GM19468 (cell line): ENCODE measurements around the gene CAVIN4.
A peak's percentile ranks its signal among the peaks of the same experiment; 100 is the strongest.

Experiments
- ATAC-seq: cut with Tn5 transposase; IDR thresholded peaks from one replicate; pipeline ENCODE4 v1.9.1; 2021; ENCODE audit warnings: mild to moderate bottlenecking, moderate library complexity, moderate number of reproducible peaks; ENCODE audit not compliant: unreplicated experiment; ENCODE audit errors: extremely low read depth

Gene CAVIN4

DNA sequence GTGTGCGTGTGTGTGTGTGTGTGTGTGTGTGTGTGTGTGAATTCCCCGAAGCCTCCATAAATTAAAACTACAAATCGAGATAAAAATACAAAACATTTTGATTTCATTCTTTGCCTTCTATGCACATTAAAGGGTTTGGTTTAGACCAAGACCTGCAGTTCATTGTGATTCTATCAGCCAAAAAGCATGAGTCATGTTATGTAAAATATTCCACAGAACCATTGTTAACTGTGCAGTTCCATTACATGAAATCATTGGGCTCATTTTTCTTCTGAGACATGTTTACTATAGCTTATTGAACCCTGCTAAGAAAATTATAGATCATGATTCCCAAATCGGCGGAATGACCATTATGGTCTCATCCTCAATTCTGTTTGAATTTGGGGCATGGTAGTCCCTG, 11.7 kb downstream of the CAVIN4 start:
- no peak for ATAC-seq

DNA sequence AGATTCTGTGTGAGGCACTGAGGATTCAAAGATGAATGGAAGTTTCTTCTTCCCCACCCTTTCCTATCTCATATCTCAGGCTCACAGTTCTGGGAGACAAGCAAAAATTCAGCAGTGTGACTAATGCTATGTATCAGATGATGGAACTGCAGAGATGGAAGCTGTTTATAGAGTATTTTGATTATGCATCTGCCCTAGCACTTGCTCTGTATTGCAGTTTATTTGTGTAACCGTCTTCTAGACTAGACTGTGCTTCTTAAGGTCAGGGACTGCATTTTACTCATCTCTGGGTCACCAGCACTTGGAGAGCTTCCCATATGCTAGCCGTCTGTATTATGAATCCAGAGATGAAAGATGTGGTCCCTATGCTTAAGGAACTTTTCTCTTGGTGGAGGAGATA, 12.6 kb downstream of the CAVIN4 start:
- ATAC-seq, result no peak

DNA sequence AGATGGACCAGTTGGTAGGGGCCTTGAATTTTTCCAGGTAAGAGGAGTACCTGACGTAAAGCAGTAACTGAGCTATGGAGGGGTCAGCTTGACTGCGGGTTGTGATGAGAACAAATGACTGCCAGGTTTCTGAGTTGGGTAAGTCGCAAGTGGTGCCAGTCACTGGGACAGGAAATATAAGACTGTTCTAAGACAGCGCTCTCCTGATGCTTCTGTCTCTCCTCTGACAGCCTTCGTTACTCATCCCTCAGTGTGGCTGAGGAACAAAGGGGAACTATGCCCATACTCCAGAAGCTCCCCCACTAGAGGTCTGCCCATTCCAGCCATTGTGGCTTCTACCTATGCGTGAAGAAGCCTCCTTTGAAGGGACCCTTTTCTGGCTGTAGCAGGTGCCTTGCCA, 13.3 kb downstream of the CAVIN4 start:
- no peak for ATAC-seq

DNA sequence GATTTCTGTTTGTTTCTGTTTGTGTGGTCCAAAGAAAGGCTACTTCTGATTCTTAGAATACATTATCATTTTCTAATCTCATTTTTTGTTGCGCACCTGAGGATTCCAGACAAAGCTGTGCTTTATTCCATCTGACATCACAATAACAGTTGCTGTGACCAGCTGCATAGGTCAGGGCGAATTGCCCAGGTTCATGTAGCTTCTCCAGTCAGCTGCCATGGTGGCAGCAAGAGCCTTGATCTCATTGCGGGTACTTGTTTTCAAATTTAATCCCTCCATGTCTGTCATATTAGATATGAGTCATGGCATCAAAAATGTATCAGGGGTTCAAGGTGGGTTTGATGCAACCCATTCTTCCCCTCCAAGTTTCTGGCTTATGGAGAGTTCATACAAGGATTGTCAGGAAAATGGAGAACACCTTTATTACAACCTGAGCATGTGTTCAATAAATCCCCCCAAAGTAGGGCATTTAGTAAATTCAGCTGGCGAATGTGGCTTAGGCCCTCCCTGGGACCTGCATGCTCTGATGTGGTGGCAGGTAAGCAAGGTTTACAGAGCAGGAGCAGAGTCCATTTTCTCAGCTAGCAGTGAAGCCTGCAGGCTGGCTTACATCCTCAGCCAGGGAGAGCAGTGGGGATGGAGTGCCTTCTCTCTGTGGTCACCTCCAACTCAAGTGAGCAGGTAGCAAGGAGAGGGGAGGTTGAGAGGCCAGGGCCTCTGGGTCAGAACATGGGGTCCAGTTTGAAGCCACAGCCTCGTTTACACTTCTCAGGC, 13.9 kb downstream of the CAVIN4 start:
- no peak for ATAC-seq

DNA sequence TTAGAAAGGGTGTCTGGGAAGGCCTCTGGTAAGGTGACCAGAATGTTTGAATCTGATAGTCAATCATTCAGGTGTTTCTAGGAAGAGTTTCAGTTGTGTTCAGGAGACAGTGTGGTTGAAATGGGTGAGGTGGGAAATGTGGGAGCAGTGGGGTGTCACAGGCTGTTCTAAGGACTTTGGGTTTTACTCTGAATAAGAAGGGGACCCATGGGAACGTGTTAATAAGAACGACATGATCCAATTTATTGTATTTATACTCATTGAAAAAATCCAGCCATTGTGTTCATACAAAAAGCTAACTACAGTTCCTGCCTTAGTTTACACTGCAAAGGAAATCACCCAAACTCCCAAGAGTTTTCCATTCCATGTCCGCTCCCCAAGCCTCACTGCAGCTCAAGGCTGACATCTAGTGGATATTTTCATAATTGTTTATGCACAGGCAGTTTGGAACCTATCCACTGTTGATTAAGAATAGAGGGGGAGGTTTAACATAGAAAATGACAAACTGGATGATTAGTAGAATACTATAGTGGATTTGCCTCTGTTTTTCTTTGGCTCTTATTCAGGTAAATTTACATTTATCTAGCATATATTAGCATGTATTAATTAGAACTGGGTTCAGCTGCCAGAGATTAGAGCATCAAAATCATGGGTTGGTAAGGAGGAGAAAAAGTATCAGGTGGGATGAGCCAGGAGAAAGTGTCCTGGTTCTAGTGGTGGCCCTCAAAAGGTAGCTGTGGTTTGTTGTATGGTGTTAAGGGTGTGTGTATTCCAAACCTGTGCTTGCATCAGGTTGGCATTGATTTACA, 17.7 kb downstream of the CAVIN4 start:
- no peak for ATAC-seq

DNA sequence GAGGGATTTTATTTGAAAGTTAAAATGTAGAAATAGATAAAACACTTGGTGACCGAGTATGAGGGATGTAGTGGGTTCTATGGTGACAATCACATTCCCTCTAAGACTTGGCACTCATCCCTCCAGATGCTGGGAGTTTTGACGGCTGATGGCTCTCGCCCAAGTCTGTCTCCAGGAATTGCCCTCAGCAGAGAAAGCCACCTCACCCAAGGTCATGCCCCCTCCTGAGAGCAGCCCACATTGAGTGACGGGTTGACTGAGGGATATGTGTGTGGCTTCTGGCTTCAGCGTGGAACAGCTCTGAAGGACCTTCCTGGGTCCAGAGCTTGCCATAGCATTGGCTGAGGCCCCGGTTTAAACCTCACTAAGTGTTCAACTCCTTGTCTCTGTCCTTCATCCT, 19.4 kb downstream of the CAVIN4 start:
- ATAC-seq, result no peak

DNA sequence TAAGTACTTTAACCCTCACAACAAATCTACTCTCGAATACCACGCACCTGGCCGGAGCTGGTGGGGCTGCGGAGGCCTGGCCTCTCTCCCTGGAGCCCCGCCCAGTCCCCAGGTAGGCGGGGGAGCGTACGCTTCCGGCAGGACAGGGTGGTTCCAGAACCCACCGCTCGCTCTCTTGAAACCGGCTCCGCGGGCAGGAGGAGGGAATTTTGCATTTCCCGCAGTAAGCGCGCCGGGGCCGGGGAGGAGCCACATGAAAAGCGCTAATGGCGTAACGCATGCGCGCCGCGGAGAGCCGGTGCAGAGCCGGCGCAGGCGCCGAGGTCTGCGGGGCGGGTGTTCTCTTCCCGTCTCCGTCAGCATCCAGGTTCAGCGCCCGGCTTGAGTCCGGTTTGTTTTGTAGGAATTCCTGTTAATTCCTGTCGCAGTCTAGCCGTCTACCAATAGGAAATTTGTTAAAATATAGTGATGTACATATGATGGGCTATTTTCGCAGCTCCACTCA, 20.8 kb downstream of the CAVIN4 start:
- peak; percentile 58 for ATAC-seq

DNA sequence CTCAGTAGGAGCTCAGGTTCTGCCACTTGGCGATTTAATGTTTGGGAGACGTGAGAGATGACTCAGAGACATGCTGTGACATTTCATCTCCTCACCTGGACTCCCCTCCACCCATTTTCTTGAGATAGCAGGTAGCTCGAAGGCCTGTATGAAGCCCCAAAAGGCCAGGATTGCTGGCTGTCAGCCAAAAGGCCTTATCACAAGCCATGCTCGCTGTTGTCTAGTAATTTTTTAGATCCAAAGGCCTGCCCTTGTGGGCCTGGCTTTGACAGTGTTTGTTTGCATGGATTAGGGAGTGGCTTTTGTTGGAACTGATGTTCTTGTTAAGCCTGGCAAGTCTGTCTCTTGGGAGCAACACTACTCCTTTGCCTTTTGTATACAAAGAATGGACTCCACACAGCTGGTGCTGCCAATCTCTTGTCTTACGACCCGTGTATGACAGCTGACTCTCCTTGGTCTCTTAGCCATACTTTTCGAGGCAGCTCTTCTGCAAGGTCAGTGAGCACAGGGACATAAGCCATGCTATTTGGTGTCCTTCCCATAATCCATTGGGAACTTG, 22.7 kb downstream of the CAVIN4 start:
- ATAC-seq, result no peak

DNA sequence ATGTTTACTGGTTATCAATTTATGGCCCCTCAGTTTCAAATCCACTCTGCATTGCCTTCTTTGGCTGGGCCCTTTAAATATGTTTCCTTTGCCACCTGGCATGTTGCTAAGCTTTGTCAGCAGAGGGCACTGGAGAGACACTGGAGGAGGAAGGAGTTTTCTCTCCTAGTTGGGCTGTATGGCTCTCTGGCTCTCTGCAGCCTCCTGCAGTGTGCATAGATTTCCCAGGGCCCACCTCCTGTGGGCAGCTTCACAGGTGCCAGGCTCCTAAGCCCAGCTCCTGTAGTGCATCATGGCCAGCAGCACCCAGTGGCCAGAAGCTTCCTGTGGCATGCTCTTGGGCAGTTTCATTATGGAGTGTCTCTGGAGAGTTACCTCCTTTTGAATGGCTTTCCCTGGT, 23.3 kb downstream of the CAVIN4 start:
- ATAC-seq, result peak; percentile 55

DNA sequence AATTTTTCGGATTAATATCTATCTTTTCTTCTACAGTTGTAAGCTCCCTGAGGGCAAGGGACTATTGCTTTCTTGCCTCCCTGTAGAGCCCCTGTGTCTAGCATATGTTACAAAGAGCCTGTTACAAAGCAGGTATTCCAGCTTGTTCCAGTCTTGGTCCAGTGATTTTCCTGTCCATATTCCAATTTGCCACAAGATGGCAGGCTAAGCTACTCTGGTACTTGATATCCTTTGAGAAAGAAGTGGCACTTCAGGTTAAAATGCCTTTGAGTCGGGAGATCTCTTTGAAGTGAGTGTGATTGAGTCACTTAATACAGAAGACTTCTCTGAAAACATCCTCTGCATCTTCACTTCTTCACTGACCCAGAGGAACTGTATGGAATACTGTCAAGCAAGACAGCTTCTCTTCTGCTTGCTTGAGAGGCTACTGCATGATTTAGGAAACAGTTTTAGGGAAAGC, 24.5 kb downstream of the CAVIN4 start:
- no peak for ATAC-seq

DNA sequence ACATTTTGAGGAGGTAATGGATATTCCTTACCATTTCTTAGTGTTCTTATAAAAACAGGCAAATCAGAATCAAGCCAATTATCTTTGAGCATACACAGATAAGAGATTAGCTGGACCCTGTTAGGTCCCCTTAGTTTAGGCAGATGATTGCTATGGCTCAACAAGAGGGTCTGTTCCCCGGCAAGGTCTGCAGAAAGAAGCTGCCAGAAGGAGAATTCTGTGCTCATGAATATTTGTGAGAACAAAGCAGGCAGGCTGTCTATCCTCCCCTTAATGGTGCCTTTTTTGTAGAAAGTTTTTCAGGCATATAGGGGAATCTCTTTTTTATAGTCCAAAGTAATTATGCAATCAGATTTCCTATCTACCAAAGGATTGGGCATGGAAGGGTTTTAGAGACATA, 27.5 kb downstream of the CAVIN4 start:
- ATAC-seq, result no peak

DNA sequence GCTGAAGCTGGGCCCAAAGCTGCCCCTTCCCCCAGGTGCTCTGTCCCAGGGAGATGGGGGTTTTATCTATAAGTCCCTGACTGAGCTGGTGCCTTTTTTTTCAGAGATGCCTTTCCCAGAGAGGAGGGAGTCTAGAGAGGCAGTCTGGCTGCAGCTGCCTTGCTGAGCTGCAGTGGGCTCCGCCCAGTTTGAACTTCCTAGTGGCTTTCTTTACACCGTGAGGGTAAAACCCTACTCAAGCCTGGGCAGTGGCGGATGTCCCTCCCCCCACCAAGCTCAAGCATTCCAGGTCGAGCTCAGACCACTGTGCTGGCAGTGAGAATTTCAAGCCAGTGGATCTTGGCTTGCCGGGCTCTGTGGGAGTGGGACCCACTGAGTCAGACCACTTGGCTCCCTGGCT, 41.3 kb downstream of the CAVIN4 start:
- ATAC-seq, result no peak

DNA sequence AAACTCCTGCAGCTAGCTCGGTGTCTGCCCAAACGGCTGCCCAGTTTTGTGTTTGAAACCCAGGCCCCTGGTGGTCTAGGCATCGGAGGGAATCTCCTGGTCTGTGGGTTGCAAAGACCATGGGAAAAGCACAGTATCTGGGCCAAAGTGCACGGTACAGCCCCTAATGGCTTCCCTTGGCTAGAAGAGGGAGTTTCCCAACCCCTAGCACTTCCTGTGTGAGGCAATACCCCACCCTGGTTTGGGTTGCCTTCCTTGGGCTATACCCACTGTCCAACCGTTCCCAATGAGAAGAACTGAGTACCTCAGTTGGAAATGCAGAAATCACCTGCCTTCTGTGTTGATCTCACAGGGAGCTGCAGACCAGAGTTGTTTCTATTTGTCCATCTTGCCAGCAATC, 41.8 kb downstream of the CAVIN4 start:
- ATAC-seq, result no peak

DNA sequence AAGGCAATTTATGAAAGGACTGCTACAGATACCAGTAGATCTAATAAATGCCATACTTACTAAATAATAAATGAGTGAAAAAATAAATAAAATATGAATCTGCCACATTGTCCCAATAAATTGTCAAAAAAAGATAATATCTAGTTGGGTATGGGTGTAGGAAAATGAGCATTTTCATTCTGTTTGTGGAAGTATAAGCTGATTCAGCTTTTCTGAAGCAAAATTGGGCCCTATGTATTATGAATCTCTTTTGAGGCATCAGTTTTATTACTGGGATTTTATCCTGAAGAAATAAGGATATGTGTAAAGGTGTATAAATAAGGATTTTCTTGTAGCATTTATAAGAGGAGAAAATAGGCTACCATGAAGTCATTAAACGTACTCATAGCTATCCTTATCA, 46.1 kb downstream of the CAVIN4 start:
- ATAC-seq, result no peak

DNA sequence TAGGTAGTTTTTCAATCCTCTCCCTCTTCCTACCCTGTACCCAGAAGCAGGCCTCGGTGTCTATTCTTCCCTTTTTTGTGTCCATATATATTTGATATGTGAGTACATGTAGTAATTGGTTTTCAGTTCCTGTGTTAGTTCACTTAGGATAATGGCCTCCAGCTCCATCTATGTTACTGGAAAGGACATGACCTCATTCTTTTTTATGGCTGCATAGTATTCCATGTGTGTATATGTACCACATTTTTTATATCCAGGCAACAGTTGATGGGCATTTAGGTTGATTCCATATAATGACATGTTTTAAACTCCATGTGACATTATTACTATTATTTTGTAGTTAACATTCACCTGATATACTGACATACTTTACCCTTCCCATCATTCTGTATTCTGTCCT, 49.1 kb downstream of the CAVIN4 start:
- no peak for ATAC-seq

DNA sequence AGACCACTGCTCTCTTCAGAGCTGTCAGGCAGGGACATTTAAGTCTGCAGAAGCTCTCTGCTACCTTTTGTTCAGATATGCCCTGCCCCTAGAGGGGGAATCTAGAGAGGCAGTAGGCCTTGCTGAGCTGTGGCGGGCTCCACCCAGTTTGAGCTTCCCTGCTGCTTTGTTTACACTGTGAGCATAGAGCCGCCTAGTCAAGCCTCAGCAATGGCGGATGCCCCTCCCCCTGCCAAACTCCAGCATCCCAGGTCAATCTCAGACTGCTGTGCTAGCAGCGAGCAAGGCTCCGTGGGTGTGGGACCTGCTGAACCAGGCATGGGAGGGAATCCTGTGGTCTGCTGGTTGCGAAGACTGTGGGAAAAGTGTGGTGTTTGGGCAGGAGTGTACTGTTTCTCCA, 59.9 kb downstream of the CAVIN4 start:
- no peak for ATAC-seq
